Liver (tissue), 3 donors: ENCODE measurements around the gene NPEPL1.

Experiments used
- ATF3 ChIP-seq: IDR thresholded peaks from 2 replicates; pipeline ENCODE4 v1.6.1; 2016; ENCODE audit warnings: antibody characterized with exemption
- CTCF ChIP-seq: fragments of 150-350 bp; IDR thresholded peaks from 2 replicates; pipeline ENCODE4 v1.5.1; 2017; ENCODE audit warnings: improper control_type of control experiment, low read depth, low read length; ENCODE audit not compliant: missing input control
- GABPA ChIP-seq, 2 donors: IDR thresholded peaks in 1 of 2; conservative IDR thresholded peaks in 1 of 2; 2 replicates each; pipeline ENCODE4 v1.6.1; 2016; ENCODE audit warnings: antibody characterized with exemption in 2 of 2, mild to moderate bottlenecking in 1 of 2, moderate library complexity in 1 of 2
- MAX ChIP-seq: IDR thresholded peaks from 2 replicates; pipeline ENCODE4 v1.6.1; 2016; ENCODE audit warnings: antibody characterized with exemption
- RAD21 ChIP-seq, 2 donors: IDR thresholded peaks; 2 replicates each; pipeline ENCODE4 v1.6.1; 2016; ENCODE audit warnings: antibody characterized with exemption in 2 of 2, mild to moderate bottlenecking in 2 of 2
- REST ChIP-seq: IDR thresholded peaks from 2 replicates; pipeline ENCODE4 v1.6.1; 2016; ENCODE audit warnings: antibody characterized with exemption, mild to moderate bottlenecking
- TAF1 ChIP-seq: conservative IDR thresholded peaks from 2 replicates; pipeline ENCODE4 v1.6.1; 2016; ENCODE audit warnings: antibody characterized with exemption, mild to moderate bottlenecking
- ZBTB33 ChIP-seq: IDR thresholded peaks from 2 replicates; pipeline ENCODE4 v1.6.1; 2016; ENCODE audit warnings: antibody characterized with exemption
- donor health status: healthy.
- donor health status: healthy.

- no peak for TF ChIP-seq CTCF
- no peak for TF ChIP-seq RAD21 (IDR thresholded peaks at IDR 0.05)
- no peak for TF ChIP-seq TAF1
- no peak for TF ChIP-seq ZBTB33
- no peak for TF ChIP-seq REST
- TF ChIP-seq MAX: no peak
- no peak for TF ChIP-seq GABPA (IDR thresholded peaks at IDR 0.05 in 1 of 2, conservative IDR thresholded peaks at IDR 0.05 in 1 of 2)
- no peak for TF ChIP-seq ATF3
Observed at GRCh38 chr20:58661598-58662473, 30.8 kb upstream of the NPEPL1 start.
